Right lobe of liver (tissue), 4 donors: ENCODE results near the gene PRSS38.

Source experiments
- POLR2A ChIP-seq: fragments of 450-650 bp; IDR thresholded peaks from one replicate; pipeline ENCODE4 v1.6.1; 2017; ENCODE audit warnings: antibody characterized with exemption, mild to moderate bottlenecking
- TF ChIP-seq, protein P1 (sequence below), 4 donors: fragments of 200-600 bp in 3 of 4; fragments of 450-650 bp in 1 of 4; IDR thresholded peaks; one replicate each; pipeline versions ENCODE4 v1.5.1 to v1.8.0; 2016 to 2022; ENCODE audit warnings: antibody characterized with exemption in 4 of 4, mild to moderate bottlenecking in 2 of 4
- donor health status: DM: no; HTN: no; CAD: no.
- donor health status: DM: no; HTN: no; CAD: no.
- donor health status: DM: no; HTN: yes; CAD: no.

DNA sequence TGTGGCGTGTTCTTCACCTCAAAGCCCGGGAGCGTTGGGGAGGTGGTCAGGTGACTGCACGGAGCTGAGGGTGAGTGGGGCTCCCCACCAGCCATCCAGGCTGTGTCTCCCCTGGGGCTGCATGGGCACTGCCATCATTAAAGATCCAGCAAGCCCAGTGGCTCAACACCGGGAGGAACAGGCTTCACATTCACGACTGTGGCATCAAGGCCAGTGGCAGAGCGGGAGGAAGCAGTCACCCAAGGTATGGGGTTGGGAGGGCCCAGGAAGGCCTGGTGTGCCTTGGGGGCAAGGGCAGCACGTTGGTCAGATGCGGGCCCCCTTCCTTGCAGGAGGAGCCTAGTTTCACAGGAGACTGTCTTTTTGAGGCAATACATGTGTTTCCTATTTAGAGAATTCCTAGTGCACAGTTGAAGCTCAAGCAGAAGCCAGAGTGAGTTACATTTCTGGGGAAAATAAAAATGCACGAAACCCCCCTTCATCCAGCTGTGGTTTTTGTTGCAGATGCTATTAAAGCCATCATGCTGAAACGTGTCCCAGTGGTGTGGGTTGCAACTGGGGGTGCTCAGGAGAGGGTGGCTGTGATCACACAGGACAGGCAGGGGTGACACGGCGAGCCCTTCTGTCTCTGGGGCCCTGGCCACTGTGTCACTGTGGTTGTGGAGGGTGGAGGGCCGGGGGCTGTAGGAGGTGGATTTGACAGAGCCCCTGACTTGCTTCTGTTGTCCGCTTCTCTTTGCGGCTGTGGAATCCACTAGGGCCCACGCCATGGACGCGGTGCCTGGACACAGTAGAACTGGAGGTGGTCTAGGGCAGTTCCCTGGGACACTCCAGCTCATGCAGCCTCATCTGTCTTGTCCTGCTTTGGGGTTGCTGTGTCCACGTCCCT lies 46.2 kb upstream of the PRSS38 start:
- TF ChIP-seq, protein P1, sequence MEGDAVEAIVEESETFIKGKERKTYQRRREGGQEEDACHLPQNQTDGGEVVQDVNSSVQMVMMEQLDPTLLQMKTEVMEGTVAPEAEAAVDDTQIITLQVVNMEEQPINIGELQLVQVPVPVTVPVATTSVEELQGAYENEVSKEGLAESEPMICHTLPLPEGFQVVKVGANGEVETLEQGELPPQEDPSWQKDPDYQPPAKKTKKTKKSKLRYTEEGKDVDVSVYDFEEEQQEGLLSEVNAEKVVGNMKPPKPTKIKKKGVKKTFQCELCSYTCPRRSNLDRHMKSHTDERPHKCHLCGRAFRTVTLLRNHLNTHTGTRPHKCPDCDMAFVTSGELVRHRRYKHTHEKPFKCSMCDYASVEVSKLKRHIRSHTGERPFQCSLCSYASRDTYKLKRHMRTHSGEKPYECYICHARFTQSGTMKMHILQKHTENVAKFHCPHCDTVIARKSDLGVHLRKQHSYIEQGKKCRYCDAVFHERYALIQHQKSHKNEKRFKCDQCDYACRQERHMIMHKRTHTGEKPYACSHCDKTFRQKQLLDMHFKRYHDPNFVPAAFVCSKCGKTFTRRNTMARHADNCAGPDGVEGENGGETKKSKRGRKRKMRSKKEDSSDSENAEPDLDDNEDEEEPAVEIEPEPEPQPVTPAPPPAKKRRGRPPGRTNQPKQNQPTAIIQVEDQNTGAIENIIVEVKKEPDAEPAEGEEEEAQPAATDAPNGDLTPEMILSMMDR (IDR thresholded peaks at IDR 0.05), result no peak
- TF ChIP-seq POLR2A, result no peak
